Daoy (cell line): Measurements from ENCODE around the gene CST4. TPM values are rescaled to one million over a fixed set of nuclear protein-coding genes. Genes with fewer than 3 reads are reported as not detected.
A peak's percentile ranks its signal among the peaks of the same experiment; 100 is the strongest.
"Not testable (repeated sequence)": the region's sequence is repeated elsewhere in the genome, so short reads cannot be mapped to it uniquely, and the experiment has no call there.

ENCODE experiments used
- DNase-seq: peaks from one replicate; pipeline ENCODE4 v3.0.0-alpha.2; 2015; ENCODE audit warnings: low read depth
- total RNA-seq: library from RNA; depleted of rRNA; stranded (reverse); fragments of >200 nt; shearing (Covaris generic); gene quantifications from 2 replicates; pipeline ENCODE4 v1.2.3, GENCODE V29; 2014; rRNA removed

The CST4 gene
- total RNA-seq, 1 experiment from 2014 or later: not detected

- DNase-seq: no peak
These were observed 46.7 kb downstream of the CST4 start for GRCh38 chr20:23641936-23642751.

- no peak for DNase-seq
These were observed 47.9 kb downstream of the CST4 start for GRCh38 chr20:23640671-23641667.

- no peak for DNase-seq
These were observed 48.7 kb downstream of the CST4 start for GRCh38 chr20:23640018-23640601.

- DNase-seq: no peak
These were observed 49.3 kb downstream of the CST4 start for GRCh38 chr20:23639490-23639958.

- no peak for DNase-seq
These were observed 50.5 kb downstream of the CST4 start for GRCh38 chr20:23638309-23638708.

- peak; percentile 87 for DNase-seq
These were observed 51.3 kb downstream of the CST4 start, which contains the start of gene CST3 for GRCh38 chr20:23637282-23638221. Gene CST3, minus strand, starts transcription at chr20:23637955. Its CDS starts 93 bp downstream, at chr20:23637862.

- no peak for DNase-seq
These were observed 51.9 kb downstream of the CST4 start for GRCh38 chr20:23636908-23637281.

GRCh38 chr20:23636182-23636907 lies 52.5 kb downstream of the CST4 start:
- no peak for DNase-seq

GRCh38 chr20:23635768-23636090 lies 53.1 kb downstream of the CST4 start:
- DNase-seq: not testable (repeated sequence)

Other genes with a start within 250 kb of the CST4 start
- not detected in 2 replicates for gene CSTL1, start 249.4 kb downstream of the CST4 start, total RNA-seq
- gene CST11, start 236.2 kb downstream of the CST4 start, total RNA-seq: not detected in 2 replicates
- not detected in 2 replicates for gene CST8, start 197.9 kb downstream of the CST4 start, total RNA-seq
- not detected in 2 replicates for gene CST9L, start 120.6 kb downstream of the CST4 start, total RNA-seq
- gene CST9, start 83.1 kb downstream of the CST4 start, total RNA-seq: not detected in 2 replicates
- 46.3 and 46.6 TPM in 2 replicates for gene CST3, start 51.1 kb downstream of the CST4 start, total RNA-seq
- not detected in 2 replicates for gene CST1, start 61.9 kb upstream of the CST4 start, total RNA-seq
- not detected in 2 replicates for gene CST2, start 137.7 kb upstream of the CST4 start, total RNA-seq
- gene CST5, start 190.7 kb upstream of the CST4 start, total RNA-seq: not detected in 2 replicates